Measurements from ENCODE around the gene KCNJ15.

KCNJ15 gene

GRCh38 chr21:38351961-38352521, 95.2 kb downstream of the KCNJ15 start:
- TF ChIP-seq, protein P1, sequence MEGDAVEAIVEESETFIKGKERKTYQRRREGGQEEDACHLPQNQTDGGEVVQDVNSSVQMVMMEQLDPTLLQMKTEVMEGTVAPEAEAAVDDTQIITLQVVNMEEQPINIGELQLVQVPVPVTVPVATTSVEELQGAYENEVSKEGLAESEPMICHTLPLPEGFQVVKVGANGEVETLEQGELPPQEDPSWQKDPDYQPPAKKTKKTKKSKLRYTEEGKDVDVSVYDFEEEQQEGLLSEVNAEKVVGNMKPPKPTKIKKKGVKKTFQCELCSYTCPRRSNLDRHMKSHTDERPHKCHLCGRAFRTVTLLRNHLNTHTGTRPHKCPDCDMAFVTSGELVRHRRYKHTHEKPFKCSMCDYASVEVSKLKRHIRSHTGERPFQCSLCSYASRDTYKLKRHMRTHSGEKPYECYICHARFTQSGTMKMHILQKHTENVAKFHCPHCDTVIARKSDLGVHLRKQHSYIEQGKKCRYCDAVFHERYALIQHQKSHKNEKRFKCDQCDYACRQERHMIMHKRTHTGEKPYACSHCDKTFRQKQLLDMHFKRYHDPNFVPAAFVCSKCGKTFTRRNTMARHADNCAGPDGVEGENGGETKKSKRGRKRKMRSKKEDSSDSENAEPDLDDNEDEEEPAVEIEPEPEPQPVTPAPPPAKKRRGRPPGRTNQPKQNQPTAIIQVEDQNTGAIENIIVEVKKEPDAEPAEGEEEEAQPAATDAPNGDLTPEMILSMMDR (IDR thresholded peaks at IDR 0.05; ENCODE audit: control insufficient read depth, insufficient read depth, low read depth, low read length, missing control alignments), result no peak
- H3K4me3 ChIP-seq (ENCODE audit: control insufficient read depth, low read depth, low read length), result no peak overlapping the region
- DNase-seq (ENCODE audit: low read depth), result peak; percentile 71

GRCh38 chr21:38352536-38353219, 95.9 kb downstream of the KCNJ15 start:
- DNase-seq (ENCODE audit: low read depth), result peak; percentile 38
- TF ChIP-seq, protein P1 (IDR thresholded peaks at IDR 0.05; ENCODE audit: control insufficient read depth, insufficient read depth, low read depth, low read length, missing control alignments), result peak; percentile 94
- no peak overlapping the region for H3K4me3 ChIP-seq (ENCODE audit: control insufficient read depth, low read depth, low read length)

DNA sequence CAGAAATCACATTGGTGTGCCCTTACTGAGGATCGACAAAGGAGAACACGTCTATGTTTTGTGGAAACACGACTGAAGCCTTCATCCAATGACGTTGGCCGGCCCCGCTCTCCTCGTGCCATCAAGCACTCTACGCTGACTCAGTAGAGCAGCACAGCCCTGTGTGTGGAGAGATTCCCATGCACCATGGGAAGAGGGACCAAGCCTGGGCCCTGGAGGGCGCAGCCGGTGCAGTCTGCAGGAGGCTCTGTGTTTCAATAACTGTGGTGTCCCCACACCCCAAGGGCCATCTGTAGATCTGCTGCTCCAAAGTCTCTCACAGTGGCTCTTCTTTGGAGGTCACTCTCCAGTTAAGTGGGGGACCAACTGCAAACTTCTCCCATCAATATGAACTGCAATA, 97.4 kb downstream of the KCNJ15 start:
- TF ChIP-seq, protein P1 (IDR thresholded peaks at IDR 0.05; ENCODE audit: control insufficient read depth, insufficient read depth, low read depth, low read length, missing control alignments), result no peak
- DNase-seq (ENCODE audit: low read depth), result no peak
- H3K4me3 ChIP-seq (ENCODE audit: control insufficient read depth, low read depth, low read length), result no peak overlapping the region

DNA sequence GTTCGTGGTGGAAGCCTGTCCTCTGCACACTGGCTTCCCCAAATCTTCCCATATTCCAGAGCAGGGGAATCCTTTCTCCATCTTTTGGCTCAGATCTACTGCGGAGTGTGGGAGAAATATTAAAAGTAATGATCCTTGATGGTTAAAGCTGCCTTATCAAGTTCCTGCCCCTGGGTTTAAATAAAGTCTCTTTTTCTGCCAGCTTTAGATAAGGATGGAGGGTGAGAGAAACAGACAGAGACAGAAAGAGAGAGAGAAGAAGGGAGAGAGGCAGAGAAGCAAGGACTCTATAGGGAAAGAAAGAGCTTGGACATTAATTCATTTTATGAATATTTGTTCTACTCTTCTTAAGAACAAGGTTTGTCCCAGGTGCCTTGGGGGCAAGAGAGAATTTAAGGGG, 98.0 kb downstream of the KCNJ15 start:
- no peak overlapping the region for H3K4me3 ChIP-seq (ENCODE audit: control insufficient read depth, low read depth, low read length)
- TF ChIP-seq, protein P1 (IDR thresholded peaks at IDR 0.05; ENCODE audit: control insufficient read depth, insufficient read depth, low read depth, low read length, missing control alignments), result no peak
- no peak for DNase-seq (ENCODE audit: low read depth)

DNA sequence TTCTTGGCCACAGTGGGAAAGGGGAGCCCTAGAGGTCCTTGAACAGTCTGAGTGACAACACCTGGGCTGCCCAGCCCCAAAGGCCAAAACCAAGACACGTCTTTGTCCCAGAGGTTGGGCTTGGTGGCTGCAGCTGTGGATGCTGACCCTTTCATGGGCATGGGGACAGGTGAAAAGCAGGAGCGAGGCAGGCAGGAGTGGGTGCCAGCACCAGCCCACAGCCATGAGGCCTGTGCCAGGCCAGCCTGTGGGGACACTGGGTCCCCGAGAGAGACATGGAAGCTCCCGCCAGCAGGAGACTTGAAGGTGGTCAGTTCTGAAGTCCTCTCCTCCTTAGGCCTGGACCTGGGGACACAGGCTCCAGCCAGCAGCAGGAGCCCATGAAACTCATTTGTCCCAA, 98.6 kb downstream of the KCNJ15 start:
- DNase-seq (ENCODE audit: low read depth), result no peak
- TF ChIP-seq, protein P1 (IDR thresholded peaks at IDR 0.05; ENCODE audit: control insufficient read depth, insufficient read depth, low read depth, low read length, missing control alignments), result no peak
- no peak overlapping the region for H3K4me3 ChIP-seq (ENCODE audit: control insufficient read depth, low read depth, low read length)

- no peak overlapping the region for H3K4me3 ChIP-seq (ENCODE audit: control insufficient read depth, low read depth, low read length)
- no peak for DNase-seq (ENCODE audit: low read depth)
- TF ChIP-seq, protein P1 (IDR thresholded peaks at IDR 0.05; ENCODE audit: control insufficient read depth, insufficient read depth, low read depth, low read length, missing control alignments), result peak; percentile 100
These were observed 99.4 kb downstream of the KCNJ15 start for GRCh38 chr21:38355992-38356781.

Measured in AG09309 (cell line).